AG09319 (cell line): Measurements from ENCODE around the gene ENTPD2.

Source experiments
- DNase-seq: peaks from one replicate; pipeline ENCODE4 v3.0.0-alpha.2; 2010; ENCODE audit warnings: low read depth; ENCODE audit errors: extremely low read depth
- CTCF ChIP-seq: IDR thresholded peaks from 2 replicates; pipeline ENCODE4 v1.5.1; 2011; ENCODE audit warnings: low read depth, mild to moderate bottlenecking, inconsistent platforms, low read length, moderate library complexity

The ENTPD2 gene

GRCh38 chr9:137053944-137054931 lies at the start of gene ENTPD2:
Gene ENTPD2, minus strand, starts transcription at chr9:137054061. Its CDS starts 64 bp downstream, at chr9:137053997.
- DNase-seq = no peak

GRCh38 chr9:137103206-137103999 lies 49.5 kb upstream of the ENTPD2 start:
- TF ChIP-seq CTCF = no peak
- no peak for DNase-seq

More at GRCh38 chr9:137053944-137054931, at the start of gene ENTPD2:
- TF ChIP-seq CTCF = no peak

GRCh38 chr9:137099231-137099630 lies 45.4 kb upstream of the ENTPD2 start:
- no peak for TF ChIP-seq CTCF

GRCh38 chr9:137097761-137098462 lies 44.1 kb upstream of the ENTPD2 start:
- DNase-seq = no peak

More at GRCh38 chr9:137099231-137099630, 45.4 kb upstream of the ENTPD2 start:
- no peak for DNase-seq

GRCh38 chr9:137096785-137097546 lies 43.1 kb upstream of the ENTPD2 start:
- DNase-seq = no peak
- no peak for TF ChIP-seq CTCF

More at GRCh38 chr9:137097761-137098462, 44.1 kb upstream of the ENTPD2 start:
- TF ChIP-seq CTCF = no peak

GRCh38 chr9:137095664-137096517 lies 42.0 kb upstream of the ENTPD2 start:
- DNase-seq = no peak

More at GRCh38 chr9:137095664-137096517, 42.0 kb upstream of the ENTPD2 start:
- peak; percentile 16 for TF ChIP-seq CTCF
